ENCODE results near the gene CHMP2A.

GRCh38 chr19:58555369-58555885, 522 bp upstream of the CHMP2A start:
- no peak for TF ChIP-seq MXD4 (CRISPR knock-in tag; IDR thresholded peaks at IDR 0.05)
- TF ChIP-seq ZFP36 (IDR thresholded peaks at IDR 0.05; ENCODE audit: borderline replicate concordance, low read depth, low read length, partially characterized antibody), result no peak
- no peak for TF ChIP-seq FOXP1 (IDR thresholded peaks at IDR 0.05)
- no peak for TF ChIP-seq FOXP1 (CRISPR knock-in tag; IDR thresholded peaks at IDR 0.05)
- TF ChIP-seq ZKSCAN1 (IDR thresholded peaks at IDR 0.05; ENCODE audit: low read length), result no peak
- TF ChIP-seq CCAR2 (optimal IDR thresholded peaks at IDR 0.05; ENCODE audit: low read depth, low read length), result no peak
- no peak for TF ChIP-seq NCOR1 (IDR thresholded peaks at IDR 0.05; ENCODE audit: borderline replicate concordance, low read length)
- no peak for TF ChIP-seq KLF6 (CRISPR knock-in tag; IDR thresholded peaks at IDR 0.05)
- no peak for TF ChIP-seq CTCF (CRISPR knock-in tag; IDR thresholded peaks at IDR 0.05)
- TF ChIP-seq GRHL1 (CRISPR knock-in tag; conservative IDR thresholded peaks at IDR 0.05), result no peak
- no peak for TF ChIP-seq U2AF1 (optimal IDR thresholded peaks at IDR 0.05; ENCODE audit: low read depth, low read length)
